GM12873 (cell line): Measurements from ENCODE around the gene SOX6.

Source experiments
- CTCF ChIP-seq: IDR thresholded peaks from 2 replicates; pipeline ENCODE4 v1.5.1; 2012; ENCODE audit warnings: low read depth, mild to moderate bottlenecking, moderate library complexity, low read length, control low read depth; ENCODE audit not compliant: insufficient read depth; ENCODE audit errors: missing control alignments

The SOX6 gene

GRCh38 chr11:16081382-16082094, 274.8 kb downstream of the SOX6 start:
- no peak for TF ChIP-seq CTCF

DNA sequence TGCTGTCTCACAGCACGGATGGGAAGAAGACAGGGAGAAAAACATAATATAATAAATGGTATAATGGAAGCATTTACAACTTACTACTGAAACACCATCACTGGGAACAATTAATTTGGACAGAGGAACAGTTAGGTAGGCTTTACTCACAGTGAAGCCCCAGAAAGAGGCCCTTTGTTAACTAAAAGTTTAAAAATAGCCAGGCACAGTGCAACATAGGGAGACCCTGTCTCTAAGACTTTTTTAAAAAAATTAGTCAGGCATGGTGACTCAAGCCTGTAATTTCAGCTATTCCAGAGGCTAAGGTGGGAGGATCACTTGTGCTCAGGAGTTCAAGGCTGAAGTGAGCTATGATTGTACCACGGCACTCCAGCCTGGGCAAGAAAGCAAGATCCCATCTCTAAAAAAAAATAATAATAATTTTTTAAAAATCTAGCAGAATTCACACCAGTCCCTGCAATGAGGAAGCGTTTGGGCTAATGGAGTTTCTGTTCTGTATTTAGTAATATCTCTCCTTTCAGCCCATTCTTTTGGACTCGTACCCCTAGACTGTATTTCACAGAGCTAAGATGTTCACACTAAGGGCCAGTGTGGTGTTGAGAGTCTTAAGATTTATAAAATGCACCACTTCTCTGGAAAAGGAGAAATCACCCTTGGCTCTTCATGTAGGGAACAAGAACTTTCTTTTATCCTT, 275.5 kb downstream of the SOX6 start:
- no peak for TF ChIP-seq CTCF

DNA sequence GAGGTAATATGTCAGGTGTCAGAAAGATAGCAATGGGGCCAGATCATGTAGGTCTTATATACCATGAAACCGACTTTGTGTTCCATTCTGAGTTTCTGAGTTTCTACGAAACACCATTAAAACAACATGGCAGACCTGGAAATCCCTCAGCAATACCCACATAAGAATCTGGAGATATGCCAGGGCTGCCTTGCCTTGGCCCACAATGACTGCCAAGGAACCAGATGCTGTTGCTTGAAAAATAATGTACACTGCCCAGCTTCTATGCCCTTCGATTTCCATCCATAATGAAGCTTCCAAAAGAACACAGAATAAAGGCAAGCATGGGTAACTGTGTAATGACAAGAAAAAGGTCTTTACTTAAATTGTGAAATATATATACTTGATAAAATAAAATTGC, 277.4 kb downstream of the SOX6 start:
- no peak for TF ChIP-seq CTCF

GRCh38 chr11:16070573-16070972, 285.8 kb downstream of the SOX6 start:
- TF ChIP-seq CTCF, result no peak

DNA sequence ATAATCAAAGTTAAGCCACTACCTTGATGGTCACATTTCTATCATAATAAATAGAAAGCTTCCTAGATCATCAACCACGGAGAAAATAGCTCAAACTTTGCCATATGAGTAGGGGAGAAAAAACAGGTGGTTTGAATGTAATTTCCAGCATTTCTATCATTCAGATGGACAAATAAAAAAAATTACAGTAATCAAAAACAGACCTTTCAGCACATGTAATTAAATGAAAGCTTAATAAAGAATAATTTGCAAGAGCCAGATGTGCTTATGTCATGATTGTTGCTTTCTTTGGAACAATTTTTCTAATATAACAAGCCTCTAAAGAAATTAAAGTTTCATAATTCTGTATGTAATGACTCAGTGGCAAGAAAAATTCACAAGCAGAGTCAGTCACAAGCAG, 297.0 kb downstream of the SOX6 start:
- no peak for TF ChIP-seq CTCF

- TF ChIP-seq CTCF, result no peak
Measured at GRCh38 chr11:16058671-16059070, 297.7 kb downstream of the SOX6 start.

GRCh38 chr11:16052750-16053149, 303.6 kb downstream of the SOX6 start:
- TF ChIP-seq CTCF, result no peak
